GM18909 (cell line): ENCODE measurements around the gene FARP1.
"Not testable (repeated sequence)": the region's sequence is repeated elsewhere in the genome, so short reads cannot be mapped to it uniquely, and the experiment has no call there.

Experiments used
- ATAC-seq: cut with Tn5 transposase; IDR thresholded peaks from one replicate; pipeline ENCODE4 v1.9.1; 2021; ENCODE audit warnings: mild to moderate bottlenecking; ENCODE audit not compliant: unreplicated experiment, poor library complexity

FARP1 gene

GRCh38 chr13:98407575-98407974, 264.7 kb downstream of the FARP1 start:
- ATAC-seq, result no peak

- ATAC-seq, result no peak
Measured at GRCh38 chr13:98409281-98409680, 266.4 kb downstream of the FARP1 start.

GRCh38 chr13:98410612-98411011, 267.7 kb downstream of the FARP1 start:
- no peak for ATAC-seq

GRCh38 chr13:98411013-98411412, 268.1 kb downstream of the FARP1 start:
- no peak for ATAC-seq

- no peak for ATAC-seq
Measured at GRCh38 chr13:98411617-98412265, 268.8 kb downstream of the FARP1 start.

GRCh38 chr13:98413278-98413677, 270.4 kb downstream of the FARP1 start:
- not testable (repeated sequence) for ATAC-seq

- no peak for ATAC-seq
Measured at GRCh38 chr13:98413796-98414195, 270.9 kb downstream of the FARP1 start.

GRCh38 chr13:98415326-98416070, 272.6 kb downstream of the FARP1 start:
- ATAC-seq, result no peak

GRCh38 chr13:98416408-98416807, 273.5 kb downstream of the FARP1 start:
- ATAC-seq, result no peak

- ATAC-seq, result no peak
Measured at GRCh38 chr13:98419786-98420553, 277.1 kb downstream of the FARP1 start.

- ATAC-seq, result no peak
Measured at GRCh38 chr13:98420554-98421175, 277.8 kb downstream of the FARP1 start.

GRCh38 chr13:98422046-98422445, 279.2 kb downstream of the FARP1 start:
- ATAC-seq, result no peak

- ATAC-seq, result no peak
Measured at GRCh38 chr13:98423417-98423816, 280.5 kb downstream of the FARP1 start.

GRCh38 chr13:98427331-98427995, 284.6 kb downstream of the FARP1 start:
- no peak for ATAC-seq

- ATAC-seq, result no peak
Measured at GRCh38 chr13:98428256-98428966, 285.5 kb downstream of the FARP1 start.

- no peak for ATAC-seq
Measured at GRCh38 chr13:98429081-98429480, 286.2 kb downstream of the FARP1 start.

GRCh38 chr13:98429531-98429930, 286.6 kb downstream of the FARP1 start:
- ATAC-seq, result no peak

- ATAC-seq, result no peak
Measured at GRCh38 chr13:98429977-98430736, 287.3 kb downstream of the FARP1 start.

GRCh38 chr13:98432638-98433037, 289.7 kb downstream of the FARP1 start:
- ATAC-seq, result no peak
